H9 (cell line): ENCODE measurements around the gene NBEAL2. TPM values are rescaled to one million over a fixed set of nuclear protein-coding genes. Genes with fewer than 3 reads are reported as not detected.

Experiments
- DNase-seq: peaks from one replicate; pipeline ENCODE4 v3.0.0-alpha.2; 2017
- H2AFZ ChIP-seq: one replicate; pipeline ENCODE4 v1.6.1; 2013; ENCODE audit warnings: mild to moderate bottlenecking, low read length, control low read depth, moderate library complexity
- H2AK5ac ChIP-seq: 2 replicates; pipeline ENCODE4 v1.6.1; 2013; ENCODE audit warnings: low read length, control low read depth, mixed read lengths; ENCODE audit not compliant: insufficient read length
- H2BK120ac ChIP-seq: one replicate; pipeline ENCODE4 v1.6.1; 2013; ENCODE audit warnings: low read depth, mild to moderate bottlenecking, low read length, control low read depth, inconsistent platforms; ENCODE audit not compliant: poor library complexity, severe bottlenecking
- H2BK12ac ChIP-seq: 2 replicates; pipeline ENCODE4 v1.6.1; 2013; ENCODE audit warnings: low read length, control low read depth, mixed read lengths, low read depth; ENCODE audit not compliant: insufficient read length
- H2BK15ac ChIP-seq: 2 replicates; pipeline ENCODE4 v1.6.1; 2013; ENCODE audit warnings: low read depth, low read length, control low read depth
- H2BK20ac ChIP-seq: one replicate; pipeline ENCODE4 v1.6.1; 2013; ENCODE audit warnings: low read depth, mild to moderate bottlenecking, low read length, control low read depth, inconsistent platforms; ENCODE audit not compliant: poor library complexity, severe bottlenecking
- H2BK5ac ChIP-seq: 2 replicates; pipeline ENCODE4 v1.6.1; 2013; ENCODE audit warnings: low read length, control low read depth, mixed read lengths; ENCODE audit not compliant: insufficient read length
- H3K14ac ChIP-seq: 2 replicates; pipeline ENCODE4 v1.6.1; 2013; ENCODE audit warnings: low read length, control low read depth; ENCODE audit not compliant: insufficient read depth
- H3K18ac ChIP-seq: 2 replicates; pipeline ENCODE4 v1.6.1; 2013; ENCODE audit warnings: low read depth, mild to moderate bottlenecking, mixed read lengths, low read length, control low read depth; ENCODE audit not compliant: insufficient read length
- H3K23ac ChIP-seq: 2 replicates; pipeline ENCODE4 v1.6.1; 2013; ENCODE audit warnings: low read length, control low read depth, mixed read lengths, low read depth; ENCODE audit not compliant: insufficient read length
- H3K23me2 ChIP-seq: 2 replicates; pipeline ENCODE4 v1.6.1; 2013; ENCODE audit warnings: low read depth, mild to moderate bottlenecking, mixed read lengths, low read length, control low read depth; ENCODE audit not compliant: insufficient read length, poor library complexity, severe bottlenecking
- H3K27ac ChIP-seq: 2 replicates; pipeline ENCODE4 v1.5.1; 2013; ENCODE audit warnings: low read length, control low read depth, mixed read lengths, low read depth; ENCODE audit not compliant: insufficient read length
- H3K27me3 ChIP-seq: 2 replicates; pipeline ENCODE4 v1.6.1; 2013; ENCODE audit warnings: low read length, control low read depth, inconsistent platforms; ENCODE audit not compliant: insufficient read depth
- H3K4ac ChIP-seq: 2 replicates; pipeline ENCODE4 v1.6.1; 2013; ENCODE audit warnings: low read depth, mild to moderate bottlenecking, control low read depth, inconsistent platforms, low read length, moderate library complexity
- H3K4me1 ChIP-seq: 2 replicates; pipeline ENCODE4 v1.6.1; 2013; ENCODE audit warnings: low read length, control low read depth, inconsistent platforms; ENCODE audit not compliant: insufficient read depth
- H3K4me2 ChIP-seq: 2 replicates; pipeline ENCODE4 v1.6.1; 2013; ENCODE audit warnings: low read length, control low read depth, mixed read lengths; ENCODE audit not compliant: insufficient read length, insufficient read depth
- H3K56ac ChIP-seq: 2 replicates; pipeline ENCODE4 v1.6.1; 2013; ENCODE audit warnings: low read depth, mild to moderate bottlenecking, mixed read lengths, low read length, control low read depth; ENCODE audit not compliant: insufficient read length
- H3K79me1 ChIP-seq: 2 replicates; pipeline ENCODE4 v1.6.1; 2013; ENCODE audit warnings: low read depth, mild to moderate bottlenecking, moderate library complexity, low read length, control low read depth, inconsistent platforms; ENCODE audit not compliant: insufficient read depth, poor library complexity, severe bottlenecking
- H3K79me2 ChIP-seq: 2 replicates; pipeline ENCODE4 v1.6.1; 2013; ENCODE audit warnings: low read length, control low read depth, inconsistent platforms; ENCODE audit not compliant: insufficient read depth
- H3K9ac ChIP-seq: 2 replicates; pipeline ENCODE4 v1.6.1; 2013; ENCODE audit warnings: low read length, control low read depth, mixed read lengths; ENCODE audit not compliant: insufficient read length; ENCODE audit errors: extremely low read depth
- H3K9me3 ChIP-seq: one replicate; pipeline ENCODE4 v1.6.1; 2013; ENCODE audit warnings: low read depth, low read length, inconsistent platforms; ENCODE audit not compliant: control insufficient read depth
- H3T11ph ChIP-seq: one replicate; pipeline ENCODE4 v1.6.1; 2013; ENCODE audit warnings: mild to moderate bottlenecking, low read length, control low read depth, inconsistent platforms
- H4K20me1 ChIP-seq: one replicate; pipeline ENCODE4 v1.6.1; 2013; ENCODE audit not compliant: control insufficient read depth, insufficient read length, insufficient read depth
- H4K5ac ChIP-seq: 2 replicates; pipeline ENCODE4 v1.6.1; 2013; ENCODE audit warnings: low read depth, mild to moderate bottlenecking, mixed read lengths, low read length, control low read depth; ENCODE audit not compliant: insufficient read length
- H4K8ac ChIP-seq: replicated peaks from 2 replicates; pipeline ENCODE4 v1.6.1; 2013; ENCODE audit warnings: low read length, control low read depth, mixed read lengths, low read depth; ENCODE audit not compliant: insufficient read length
- H4K91ac ChIP-seq: 2 replicates; pipeline ENCODE4 v1.6.1; 2013; ENCODE audit warnings: low read depth, mild to moderate bottlenecking, moderate library complexity, mixed read lengths, low read length, control low read depth; ENCODE audit not compliant: insufficient read length
- H3K27ac Mint-ChIP-seq, 3 experiments: 2 replicates in 2 of 3; 3 replicates in 1 of 3; pipeline ENCODE4 v1.8.0; 2020 to 2021; ENCODE audit warnings: mixed read lengths in 3 of 3, mild to moderate bottlenecking in 1 of 3, moderate library complexity in 1 of 3
- H3K27me3 Mint-ChIP-seq: 2 replicates; pipeline ENCODE4 v1.8.0; 2021; ENCODE audit warnings: low read depth, mild to moderate bottlenecking, moderate library complexity, mixed read lengths
- H3K36me3 Mint-ChIP-seq, 3 experiments: 2 replicates in 2 of 3; 3 replicates in 1 of 3; pipeline ENCODE4 v1.8.0; 2020 to 2021; ENCODE audit warnings: low read depth in 3 of 3, mixed read lengths in 3 of 3; ENCODE audit not compliant: insufficient read depth in 1 of 3
- H3K4me1 Mint-ChIP-seq, 2 experiments: 2 replicates each; pipeline ENCODE4 v1.8.0; 2020; ENCODE audit warnings: mixed read lengths in 2 of 2
- H3K4me3 Mint-ChIP-seq, 2 experiments: 2 replicates in 1 of 2; 3 replicates in 1 of 2; pipeline ENCODE4 v1.8.0; 2020 to 2021; ENCODE audit warnings: mild to moderate bottlenecking in 2 of 2, mixed read lengths in 2 of 2, moderate library complexity in 1 of 2
- H3K9me3 Mint-ChIP-seq, 2 experiments: 2 replicates in 1 of 2; 3 replicates in 1 of 2; pipeline ENCODE4 v1.8.0; 2020; ENCODE audit warnings: mild to moderate bottlenecking in 2 of 2, mixed read lengths in 2 of 2, moderate library complexity in 1 of 2
- WGBS: extraction: QIAGEN DNeasy Blood & Tissue Kit; methylation state at CpG from one replicate; pipeline ENCODE4 v1.1.7; 2013; ENCODE audit warnings: missing lambda C conversion rate, low lambda C conversion rate, mixed read lengths; ENCODE audit not compliant: insufficient read length; ENCODE audit errors: extremely low coverage; 5-methylcytosine and 5-hydroxymethylcytosine counted together
- total RNA-seq: library from RNA; stranded (reverse); gene quantifications from 2 replicates; pipeline ENCODE4 v1.2.1, GENCODE V29; 2021
- TF ChIP-seq, protein P1 (sequence below): fragments of 200-600 bp; sonication (generic); conservative IDR thresholded peaks from 3 replicates; pipeline ENCODE4 v1.8.0; 2021; ENCODE audit warnings: antibody characterized with exemption, mild to moderate bottlenecking

The NBEAL2 gene
- total RNA-seq, 1 experiment from 2014 or later = 52.1 TPM

DNA sequence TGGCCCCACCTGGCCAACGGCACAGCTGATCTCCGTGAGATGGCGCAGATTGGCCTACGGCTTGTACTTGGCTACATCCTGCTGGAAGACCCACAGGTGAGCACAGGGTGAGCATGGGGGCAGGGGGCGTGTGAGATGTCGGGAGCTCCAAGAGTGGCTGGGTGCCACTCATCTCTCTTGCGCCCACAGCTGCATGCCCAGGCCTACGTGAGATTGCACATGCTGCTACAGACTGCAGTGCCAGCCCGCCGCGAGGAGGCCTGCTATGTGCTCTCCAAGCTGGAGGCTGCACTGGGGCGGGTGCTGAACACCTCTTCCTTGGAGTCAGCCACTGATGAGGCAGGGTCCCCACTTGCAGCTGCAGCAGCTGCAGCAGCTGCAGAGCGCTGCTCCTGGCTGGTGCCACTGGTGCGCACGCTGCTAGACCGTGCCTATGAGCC, 22.3 kb downstream of the NBEAL2 start:
- Histone ChIP-seq H3K79me2 (no peaks in the 10 kb centered on the region), H3K9ac (no peak overlapping the region), H3K4ac (no peak overlapping the region)

More for the DNA sequence above, 22.3 kb downstream of the NBEAL2 start:
- no peak overlapping the region for H2BK12ac ChIP-seq
- H4K20me1 ChIP-seq = no peaks in the 10 kb centered on the region
- H3K79me1 ChIP-seq = no peaks in the 10 kb centered on the region
- no peaks in the 10 kb centered on the region for H3K9me3 ChIP-seq
- no peak overlapping the region for H3K4me2 ChIP-seq
- H2AFZ ChIP-seq = no peak overlapping the region
- Mint-ChIP-seq H3K27ac (no peak overlapping the region), H3K4me3 (no peak overlapping the region), H3K27me3 (no peaks in the 10 kb centered on the region), H3K4me1 (peaks cover 5 to 8% of the 10 kb centered on the region in 2 experiments), H3K36me3 (peaks cover 29 to 48% (median 44%) of the 10 kb centered on the region in 3 experiments), H3K9me3 (no peaks in the 10 kb centered on the region; a peak in 1 of 5 replicates)
- TF ChIP-seq, protein P1, sequence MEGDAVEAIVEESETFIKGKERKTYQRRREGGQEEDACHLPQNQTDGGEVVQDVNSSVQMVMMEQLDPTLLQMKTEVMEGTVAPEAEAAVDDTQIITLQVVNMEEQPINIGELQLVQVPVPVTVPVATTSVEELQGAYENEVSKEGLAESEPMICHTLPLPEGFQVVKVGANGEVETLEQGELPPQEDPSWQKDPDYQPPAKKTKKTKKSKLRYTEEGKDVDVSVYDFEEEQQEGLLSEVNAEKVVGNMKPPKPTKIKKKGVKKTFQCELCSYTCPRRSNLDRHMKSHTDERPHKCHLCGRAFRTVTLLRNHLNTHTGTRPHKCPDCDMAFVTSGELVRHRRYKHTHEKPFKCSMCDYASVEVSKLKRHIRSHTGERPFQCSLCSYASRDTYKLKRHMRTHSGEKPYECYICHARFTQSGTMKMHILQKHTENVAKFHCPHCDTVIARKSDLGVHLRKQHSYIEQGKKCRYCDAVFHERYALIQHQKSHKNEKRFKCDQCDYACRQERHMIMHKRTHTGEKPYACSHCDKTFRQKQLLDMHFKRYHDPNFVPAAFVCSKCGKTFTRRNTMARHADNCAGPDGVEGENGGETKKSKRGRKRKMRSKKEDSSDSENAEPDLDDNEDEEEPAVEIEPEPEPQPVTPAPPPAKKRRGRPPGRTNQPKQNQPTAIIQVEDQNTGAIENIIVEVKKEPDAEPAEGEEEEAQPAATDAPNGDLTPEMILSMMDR = no peak
- H4K91ac ChIP-seq = no peak overlapping the region
- H2BK120ac ChIP-seq = no peak overlapping the region
- no peak overlapping the region for H2BK5ac ChIP-seq
- no peak overlapping the region for H3K56ac ChIP-seq
- H3K18ac ChIP-seq = no peak overlapping the region
- H2BK15ac ChIP-seq = no peak overlapping the region
- H3K23me2 ChIP-seq = no peaks in the 10 kb centered on the region
- H3K4me1 ChIP-seq = no peaks in the 10 kb centered on the region
- no peak overlapping the region for H4K5ac ChIP-seq
- H2AK5ac ChIP-seq = no peak overlapping the region
- H3T11ph ChIP-seq = no peak overlapping the region
- H3K23ac ChIP-seq = no peak overlapping the region
- no peak overlapping the region for H4K8ac ChIP-seq
- H3K27me3 ChIP-seq = no peaks in the 10 kb centered on the region
- H2BK20ac ChIP-seq = no peak overlapping the region
- H3K27ac ChIP-seq = no peak overlapping the region
- no peak overlapping the region for H3K14ac ChIP-seq
- DNase-seq = no peak
- no CpG with 5 or more reads among the region's 16 CpGs for WGBS
